HepG2 (cell line): ENCODE data around the gene MRPS31. TPM values are rescaled to one million over a fixed set of nuclear protein-coding genes. Genes with fewer than 3 reads are reported as not detected.

Source experiments
- CENPT ChIP-seq: sonication (generic); formaldehyde crosslinking; IDR thresholded peaks from 2 replicates; pipeline ENCODE4 v1.8.0; 2022; ENCODE audit warnings: low read depth, mild to moderate bottlenecking, moderate library complexity, missing genetic modification reagents
- CREM ChIP-seq, 2 experiments: sonication (generic) in 1 of 2; formaldehyde crosslinking in 1 of 2; IDR thresholded peaks; 2 replicates each; pipeline versions ENCODE4 v1.4.0 to v1.6.1; 2016 to 2020; ENCODE audit warnings: antibody characterized with exemption in 1 of 2, mild to moderate bottlenecking in 1 of 2, missing genetic modification reagents in 1 of 2
- ELF3 ChIP-seq: IDR thresholded peaks from 2 replicates; pipeline ENCODE4 v1.6.1; 2016; ENCODE audit warnings: missing genetic modification reagents, missing compliant biosample characterization
- EP300 ChIP-seq, 3 experiments: sonication (generic) in 1 of 3; formaldehyde crosslinking in 1 of 3; IDR thresholded peaks; 2 replicates each; pipeline versions ENCODE4 v1.5.1 to v1.6.1; 2011 to 2020; ENCODE audit warnings: low read depth in 2 of 3, low read length in 2 of 3, borderline replicate concordance in 1 of 3, improper control_type of control experiment in 1 of 3, mild to moderate bottlenecking in 1 of 3, missing genetic modification reagents in 1 of 3, moderate library complexity in 1 of 3
- ERF ChIP-seq: IDR thresholded peaks from 2 replicates; pipeline ENCODE4 v1.6.1; 2018; ENCODE audit warnings: missing biosample characterization, missing genetic modification reagents
- HMGXB3 ChIP-seq: sonication (generic); formaldehyde crosslinking; IDR thresholded peaks from 2 replicates; pipeline ENCODE4 v1.4.0; 2020; ENCODE audit warnings: missing genetic modification reagents, borderline replicate concordance
- POGZ ChIP-seq: sonication (generic); formaldehyde crosslinking; IDR thresholded peaks from 2 replicates; pipeline ENCODE4 v1.4.0; 2020; ENCODE audit warnings: mild to moderate bottlenecking, missing genetic modification reagents
- TCF12 ChIP-seq, 2 experiments: fragments of 450-650 bp in 1 of 2; sonication (generic) in 1 of 2; formaldehyde crosslinking in 1 of 2; IDR thresholded peaks; 2 replicates each; pipeline versions ENCODE4 v1.6.1 to v1.8.0; 2017 to 2022; ENCODE audit warnings: antibody characterized with exemption in 1 of 2, mild to moderate bottlenecking in 1 of 2, missing genetic modification reagents in 1 of 2, moderate library complexity in 1 of 2
- ZBTB7A ChIP-seq: sonication (generic); formaldehyde crosslinking; IDR thresholded peaks from 2 replicates; pipeline ENCODE4 v1.8.0; 2022; ENCODE audit warnings: mild to moderate bottlenecking, missing genetic modification reagents
- ZGPAT ChIP-seq: IDR thresholded peaks from 2 replicates; pipeline ENCODE4 v1.6.1; 2016; ENCODE audit warnings: mild to moderate bottlenecking
- ZNF24 ChIP-seq: fragments of 450-650 bp; IDR thresholded peaks from 2 replicates; pipeline ENCODE4 v1.6.1; 2017; ENCODE audit warnings: antibody characterized with exemption, mild to moderate bottlenecking
- ZNF260 ChIP-seq: sonication (generic); formaldehyde crosslinking; IDR thresholded peaks from 2 replicates; pipeline ENCODE4 v1.4.0; 2020; ENCODE audit warnings: missing genetic modification reagents, low read depth, mild to moderate bottlenecking, borderline replicate concordance
- ZNF577 ChIP-seq: sonication (generic); formaldehyde crosslinking; IDR thresholded peaks from 2 replicates; pipeline ENCODE4 v1.4.0; 2020; ENCODE audit warnings: mild to moderate bottlenecking, low read depth, missing genetic modification reagents, borderline replicate concordance
- ZNF629 ChIP-seq: sonication (generic); formaldehyde crosslinking; conservative IDR thresholded peaks from 2 replicates; pipeline ENCODE4 v1.5.0; 2020; ENCODE audit warnings: missing genetic modification reagents
- polyA plus RNA-seq, 8 experiments: library from polyadenylated mRNA; depleted of rRNA in 3 of 8; stranded (reverse) in 7 of 8; unstranded in 1 of 8; fragments of >200 nt; fragmentation: Illumina TruSeq in 4 of 8; extraction: Trizol in 4 of 8; gene quantifications; 2 replicates each; pipeline versions ENCODE4 v1.2.1 to v1.2.3, GENCODE V29; 2011 to 2016; ENCODE audit warnings: low read depth in 4 of 8, missing spikeins in 1 of 8, mixed read lengths in 1 of 8; ENCODE audit not compliant: insufficient read depth in 1 of 8
- total RNA-seq, 5 experiments: library from RNA; depleted of rRNA; stranded (reverse); fragments of >200 nt; fragmentation: Illumina TruSeq; extraction: Trizol; gene quantifications; 2 replicates each; pipeline ENCODE4 v1.2.3, GENCODE V29; 2016; ENCODE audit warnings: low read depth in 1 of 5
- TF ChIP-seq, protein P1 (sequence below): sonication (generic); formaldehyde crosslinking; IDR thresholded peaks from 2 replicates; pipeline ENCODE4 v1.4.0; 2020; ENCODE audit warnings: low read depth, mild to moderate bottlenecking, missing genetic modification reagents
- TF ChIP-seq, protein P2 (sequence below): sonication (generic); formaldehyde crosslinking; IDR thresholded peaks from 2 replicates; pipeline ENCODE4 v1.5.0; 2020; ENCODE audit warnings: missing genetic modification reagents
- TF ChIP-seq, protein P3 (sequence below): IDR thresholded peaks from 2 replicates; pipeline ENCODE4 v1.6.1; 2016

The MRPS31 gene
- total and polyA plus RNA-seq, 2 of the 13 experiments (the other 11 are each of a cell fraction or from before 2014, with no cell fraction given): 23.7 to 34.1 TPM

DNA sequence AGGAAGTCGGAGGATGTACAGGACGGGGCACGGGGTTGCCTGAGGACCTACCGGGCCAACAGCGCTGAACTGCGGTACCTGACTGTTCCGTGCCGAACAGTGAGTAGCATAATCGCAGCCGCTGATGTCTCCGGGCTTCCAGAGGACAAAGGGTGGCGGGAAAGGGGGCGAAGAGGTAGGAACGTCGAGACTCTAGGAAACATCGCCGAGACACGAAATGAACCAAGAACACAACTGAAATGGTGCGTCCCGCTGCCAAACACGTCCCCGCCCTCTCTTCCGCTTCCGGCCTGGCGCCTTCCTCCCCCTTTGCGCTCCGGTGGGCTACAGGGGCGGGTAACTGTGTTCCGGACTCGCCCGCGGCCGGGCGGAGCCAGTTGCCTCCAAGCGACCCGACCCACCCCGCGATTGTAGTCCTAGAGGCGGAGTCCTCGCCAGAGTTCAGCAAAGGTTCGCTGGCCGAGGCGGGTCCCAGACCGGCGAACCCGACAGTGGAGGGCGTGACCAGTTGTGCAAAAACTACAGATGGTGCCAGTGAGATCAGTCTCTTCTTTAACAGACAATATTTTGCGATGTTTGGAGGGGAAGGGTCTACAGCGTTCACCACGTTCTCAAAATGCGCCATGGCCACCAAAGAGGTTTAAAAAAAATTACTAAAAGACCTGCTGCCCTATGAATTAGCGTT lies at the start of gene MRPS31 (continued):
- TF ChIP-seq ZNF577 (CRISPR knock-in tag) (no peak), ZNF629 (CRISPR knock-in tag) (0 out of 2 replicates have a peak, but pooled peaks have one; percentile 47), CREM (IDR thresholded peaks at IDR 0.05) (peak; percentile 81), CREM (CRISPR knock-in tag; IDR thresholded peaks at IDR 0.05) (no peak), ELF3 (peak; percentile 86), EP300 (IDR thresholded peaks at IDR 0.05; ENCODE audit: low read depth in 2 of 2, low read length in 2 of 2) (peak; percentile 50 to 73; a peak in 3 of 4 replicates), EP300 (CRISPR knock-in tag; IDR thresholded peaks at IDR 0.05; ENCODE audit: borderline replicate concordance) (peak; percentile 48; the same call in 1 of the 2 replicates), ERF (CRISPR knock-in tag) (peak; percentile 97), CENPT (CRISPR knock-in tag) (peak; percentile 83; the same call in 1 of the 2 replicates), ZGPAT (CRISPR knock-in tag) (peak; percentile 97), POGZ (CRISPR knock-in tag) (peak; percentile 99), ZBTB7A (CRISPR knock-in tag) (0 out of 2 replicates have a peak, but pooled peaks have one; percentile 59), TCF12 (IDR thresholded peaks at IDR 0.05) (no peak), TCF12 (CRISPR knock-in tag; IDR thresholded peaks at IDR 0.05) (0 out of 2 replicates have a peak, but pooled peaks have one; percentile 47), ZNF260 (no peak), ZNF24 (peak; percentile 69), HMGXB3 (CRISPR knock-in tag) (peak; percentile 86)
- TF ChIP-seq, protein P1, sequence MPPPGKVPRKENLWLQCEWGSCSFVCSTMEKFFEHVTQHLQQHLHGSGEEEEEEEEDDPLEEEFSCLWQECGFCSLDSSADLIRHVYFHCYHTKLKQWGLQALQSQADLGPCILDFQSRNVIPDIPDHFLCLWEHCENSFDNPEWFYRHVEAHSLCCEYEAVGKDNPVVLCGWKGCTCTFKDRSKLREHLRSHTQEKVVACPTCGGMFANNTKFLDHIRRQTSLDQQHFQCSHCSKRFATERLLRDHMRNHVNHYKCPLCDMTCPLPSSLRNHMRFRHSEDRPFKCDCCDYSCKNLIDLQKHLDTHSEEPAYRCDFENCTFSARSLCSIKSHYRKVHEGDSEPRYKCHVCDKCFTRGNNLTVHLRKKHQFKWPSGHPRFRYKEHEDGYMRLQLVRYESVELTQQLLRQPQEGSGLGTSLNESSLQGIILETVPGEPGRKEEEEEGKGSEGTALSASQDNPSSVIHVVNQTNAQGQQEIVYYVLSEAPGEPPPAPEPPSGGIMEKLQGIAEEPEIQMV (CRISPR knock-in tag): 0 out of 2 replicates have a peak, but pooled peaks have one; percentile 70
- TF ChIP-seq, protein P2, sequence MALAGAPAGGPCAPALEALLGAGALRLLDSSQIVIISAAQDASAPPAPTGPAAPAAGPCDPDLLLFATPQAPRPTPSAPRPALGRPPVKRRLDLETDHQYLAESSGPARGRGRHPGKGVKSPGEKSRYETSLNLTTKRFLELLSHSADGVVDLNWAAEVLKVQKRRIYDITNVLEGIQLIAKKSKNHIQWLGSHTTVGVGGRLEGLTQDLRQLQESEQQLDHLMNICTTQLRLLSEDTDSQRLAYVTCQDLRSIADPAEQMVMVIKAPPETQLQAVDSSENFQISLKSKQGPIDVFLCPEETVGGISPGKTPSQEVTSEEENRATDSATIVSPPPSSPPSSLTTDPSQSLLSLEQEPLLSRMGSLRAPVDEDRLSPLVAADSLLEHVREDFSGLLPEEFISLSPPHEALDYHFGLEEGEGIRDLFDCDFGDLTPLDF (CRISPR knock-in tag): peak; percentile 65; the same call in 1 of the 2 replicates
- TF ChIP-seq, protein P3, sequence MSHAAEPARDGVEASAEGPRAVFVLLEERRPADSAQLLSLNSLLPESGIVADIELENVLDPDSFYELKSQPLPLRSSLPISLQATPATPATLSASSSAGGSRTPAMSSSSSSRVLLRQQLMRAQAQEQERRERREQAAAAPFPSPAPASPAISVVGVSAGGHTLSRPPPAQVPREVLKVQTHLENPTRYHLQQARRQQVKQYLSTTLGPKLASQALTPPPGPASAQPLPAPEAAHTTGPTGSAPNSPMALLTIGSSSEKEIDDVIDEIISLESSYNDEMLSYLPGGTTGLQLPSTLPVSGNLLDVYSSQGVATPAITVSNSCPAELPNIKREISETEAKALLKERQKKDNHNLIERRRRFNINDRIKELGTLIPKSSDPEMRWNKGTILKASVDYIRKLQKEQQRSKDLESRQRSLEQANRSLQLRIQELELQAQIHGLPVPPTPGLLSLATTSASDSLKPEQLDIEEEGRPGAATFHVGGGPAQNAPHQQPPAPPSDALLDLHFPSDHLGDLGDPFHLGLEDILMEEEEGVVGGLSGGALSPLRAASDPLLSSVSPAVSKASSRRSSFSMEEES (CRISPR knock-in tag): peak; percentile 39
